GM12878 (cell line): ENCODE measurements around the gene FTL. TPM values are rescaled to one million over a fixed set of nuclear protein-coding genes. Genes with fewer than 3 reads are reported as not detected.
A peak's percentile ranks its signal among the peaks of the same experiment; 100 is the strongest.

Experiments
- ATAC-seq: fragments of 200-7000 bp; cut with Tn5 transposase; 3 replicates; pipeline ENCODE4 v1.9.1; 2020; ENCODE audit warnings: mild to moderate bottlenecking, moderate library complexity
- BruUV-seq: library from RNA; stranded (reverse); fragments of 400-500 nt; replicated peaks from 2 replicates; lab custom pipeline; 2021; lab: Mats Ljungman, UMichigan
- CTCF ChIA-PET: fragments of 300-600 bp; sonication (Branson Sonifier 250); formaldehyde crosslinking; extraction: SDS; loops from one replicate; lab custom pipeline; 2021; ENCODE audit warnings: inconsistent platforms; lab: Yijun Ruan, JAX
- POLR2A ChIA-PET: fragments of 350-600 bp; formaldehyde crosslinking; extraction: SDS; loops from one replicate; lab custom pipeline; 2021; ENCODE audit warnings: inconsistent platforms; lab: Charles Lee
- RAD21 ChIA-PET: fragments of 300-600 bp; sonication (Branson Sonifier 250); formaldehyde crosslinking; loops from one replicate; lab custom pipeline; 2023; ENCODE audit warnings: antibody characterized with exemption; ENCODE audit not compliant: unreplicated experiment; lab: Charles Lee
- SMC1A ChIA-PET: fragments of 300-600 bp; sonication (Branson Sonifier 250); formaldehyde crosslinking; loops from one replicate; lab custom pipeline; 2023; ENCODE audit not compliant: unreplicated experiment, uncharacterized antibody; lab: Charles Lee
- DNase-seq: peaks from one replicate; pipeline ENCODE4 v3.0.0-alpha.2; 2011; ENCODE audit warnings: low read depth, low spot score
- FAIRE-seq: peaks from 3 replicates; lab custom pipeline; 2011; peaks lifted over from hg19 to GRCh38; lab: Jason Lieb, UNC
- H2AFZ ChIP-seq: 2 replicates; pipeline ENCODE4 v1.6.0; 2011; ENCODE audit warnings: low read depth, low read length, control low read depth; ENCODE audit not compliant: control insufficient read depth
- H3K27ac ChIP-seq: 2 replicates; pipeline ENCODE4 v1.5.1; 2011; ENCODE audit warnings: control low read depth; ENCODE audit not compliant: control insufficient read depth, insufficient read depth
- H3K27me3 ChIP-seq, 2 experiments: replicated peaks in 1 of 2; 2 replicates each; pipeline versions ENCODE4 v1.6.0 to v1.6.1; 2011; ENCODE audit warnings: low read length in 1 of 2; ENCODE audit not compliant: control insufficient read depth in 2 of 2, insufficient read depth in 2 of 2
- H3K36me3 ChIP-seq, 2 experiments: 2 replicates each; pipeline ENCODE4 v1.5.1; 2011; ENCODE audit warnings: low read length in 1 of 2; ENCODE audit not compliant: control insufficient read depth in 2 of 2, insufficient read depth in 2 of 2
- H3K4me1 ChIP-seq: 2 replicates; pipeline ENCODE4 v1.6.1; 2011; ENCODE audit warnings: mild to moderate bottlenecking, low read length, moderate library complexity, mixed read lengths; ENCODE audit not compliant: control insufficient read depth, insufficient read depth
- H3K4me2 ChIP-seq: 2 replicates; pipeline ENCODE4 v1.6.0; 2011; ENCODE audit warnings: control low read depth; ENCODE audit not compliant: control insufficient read depth, insufficient read depth
- H3K4me3 ChIP-seq: fragments of 200-600 bp; sonication (generic); 2 replicates; pipeline ENCODE4 v1.5.1; 2016
- H3K79me2 ChIP-seq: 2 replicates; pipeline ENCODE4 v1.6.0; 2011; ENCODE audit warnings: low read length; ENCODE audit not compliant: control insufficient read depth, insufficient read depth
- H3K9ac ChIP-seq: 2 replicates; pipeline ENCODE4 v1.8.0; 2011; ENCODE audit warnings: low read length, control low read depth, mixed read lengths; ENCODE audit not compliant: control insufficient read depth, insufficient read depth
- H3K9me3 ChIP-seq: replicated peaks from 3 replicates; pipeline ENCODE4 v1.5.1; 2011; ENCODE audit warnings: mild to moderate bottlenecking, low read length; ENCODE audit not compliant: control insufficient read depth, insufficient read depth
- H4K20me1 ChIP-seq: 2 replicates; pipeline ENCODE4 v1.6.0; 2011; ENCODE audit not compliant: control insufficient read depth, insufficient read depth
- BCL11A ChIP-seq: IDR thresholded peaks from 2 replicates; pipeline ENCODE4 v1.6.1; 2011; ENCODE audit warnings: low read depth, low read length
- CBX3 ChIP-seq: fragments of 200-600 bp; sonication (generic); IDR thresholded peaks from 2 replicates; pipeline ENCODE4 v1.6.1; 2016; ENCODE audit warnings: low read depth, borderline replicate concordance
- CHD4 ChIP-seq: fragments of 200-600 bp; sonication (generic); IDR thresholded peaks from 2 replicates; pipeline ENCODE4 v1.6.1; 2016; ENCODE audit warnings: mild to moderate bottlenecking
- CREB1 ChIP-seq: IDR thresholded peaks from 2 replicates; pipeline ENCODE4 v1.6.1; 2012; ENCODE audit warnings: low read depth, mild to moderate bottlenecking, inconsistent platforms
- CREM ChIP-seq: IDR thresholded peaks from 2 replicates; pipeline ENCODE4 v1.6.1; 2014; ENCODE audit warnings: antibody characterized with exemption, low read depth
- EGR1 ChIP-seq, 2 experiments: IDR thresholded peaks; 1 replicate in 1 of 2; 2 replicates in 1 of 2; pipeline ENCODE4 v1.6.1; 2011 to 2012; ENCODE audit warnings: low read depth in 2 of 2, low read length in 2 of 2, borderline replicate concordance in 1 of 2, mild to moderate bottlenecking in 1 of 2, moderate library complexity in 1 of 2
- GABPA ChIP-seq: IDR thresholded peaks from 2 replicates; pipeline ENCODE4 v1.6.1; 2014; ENCODE audit warnings: antibody characterized with exemption, low read depth, mild to moderate bottlenecking, inconsistent platforms
- JUND ChIP-seq: IDR thresholded peaks from 2 replicates; pipeline ENCODE4 v1.6.1; 2012; ENCODE audit warnings: low read depth, mild to moderate bottlenecking, low read length, improper control_type of control experiment, moderate library complexity
- NKRF ChIP-seq: fragments of 450-650 bp; conservative IDR thresholded peaks from 2 replicates; pipeline ENCODE4 v1.6.1; 2017; ENCODE audit warnings: mild to moderate bottlenecking, moderate library complexity
- POLR2AphosphoS2 ChIP-seq: IDR thresholded peaks from 2 replicates; pipeline ENCODE4 v1.6.1; 2011; ENCODE audit warnings: low read depth, mild to moderate bottlenecking, low read length, improper control_type of control experiment, moderate library complexity
- POLR2AphosphoS5 ChIP-seq: IDR thresholded peaks from 2 replicates; pipeline ENCODE4 v1.6.1; 2011; ENCODE audit warnings: mild to moderate bottlenecking, low read length, inconsistent platforms
- RAD51 ChIP-seq: fragments of 450-650 bp; IDR thresholded peaks from 2 replicates; pipeline ENCODE4 v1.6.1; 2016; ENCODE audit warnings: moderate library complexity, mild to moderate bottlenecking, inconsistent platforms
- RFX5 ChIP-seq: IDR thresholded peaks from 2 replicates; pipeline ENCODE4 v1.6.1; 2011; ENCODE audit warnings: low read depth, low read length, improper control_type of control experiment
- RUNX3 ChIP-seq: IDR thresholded peaks from 2 replicates; pipeline ENCODE4 v1.6.1; 2012; ENCODE audit warnings: low read length, inconsistent platforms
- SMAD1 ChIP-seq: fragments of 450-650 bp; IDR thresholded peaks from 2 replicates; pipeline ENCODE4 v1.6.1; 2018; ENCODE audit warnings: mild to moderate bottlenecking, low read depth; ENCODE audit not compliant: partially characterized antibody
- TARDBP ChIP-seq: IDR thresholded peaks from 2 replicates; pipeline ENCODE4 v1.6.1; 2016; ENCODE audit warnings: borderline replicate concordance
- ZNF384 ChIP-seq: IDR thresholded peaks from 2 replicates; pipeline ENCODE4 v1.6.1; 2012; ENCODE audit warnings: low read depth, mild to moderate bottlenecking, low read length, improper control_type of control experiment, borderline replicate concordance
- ZZZ3 ChIP-seq: IDR thresholded peaks from 2 replicates; pipeline ENCODE4 v1.6.1; 2011; ENCODE audit warnings: low read depth; ENCODE audit not compliant: control insufficient read depth, insufficient read length
- WGBS: methylation state at CpG from one replicate; pipeline ENCODE4 v1.1.6; 2016; ENCODE audit warnings: low lambda C conversion rate; ENCODE audit not compliant: insufficient replicate concordance, insufficient coverage; ENCODE audit errors: missing lambda C conversion rate; 5-methylcytosine and 5-hydroxymethylcytosine counted together
- in situ Hi-C: fragments of 300-500 bp; cut with MboI; formaldehyde crosslinking; loops from 9 replicates; pipeline ENCODE4 v1.14.3; 2018; ENCODE audit warnings: mixed read lengths
- intact Hi-C: fragments of 100-400 bp; cut with micrococcal nuclease; formaldehyde crosslinking; loops from one replicate; pipeline ENCODE4 v1.14.2; 2022; ENCODE audit not compliant: unreplicated experiment
- polyA plus RNA-seq, 11 experiments: library from polyadenylated mRNA; depleted of rRNA in 4 of 11; unstranded in 6 of 11; stranded (reverse) in 5 of 11; fragments of >200 nt; fragmentation: Nextera tagmentation in 4 of 11; fragmentation: Illumina TruSeq in 1 of 11; extraction: Ambion mirVana in 4 of 11; extraction: Trizol in 1 of 11; gene quantifications; 1 replicate in 1 of 11; 2 replicates in 10 of 11; pipeline versions ENCODE4 v1.2.1 to v1.2.3, GENCODE V29; 2011 to 2016; ENCODE audit warnings: inconsistent platforms in 2 of 11, missing spikeins in 2 of 11, low read depth in 1 of 11
- total RNA-seq, 4 experiments: library from RNA; depleted of rRNA in 3 of 4; stranded (reverse); fragments of >200 nt in 3 of 4; fragmentation: Illumina TruSeq in 1 of 4; extraction: Trizol in 1 of 4; gene quantifications; 2 replicates each; pipeline versions ENCODE4 v1.2.1 to v1.2.3, GENCODE V29; 2013 to 2021

The FTL gene
- total and polyA plus RNA-seq, 10 of the 15 experiments (the other 5 are each of a cell fraction or from before 2014, with no cell fraction given), result 364 to 8,913 (median 1,595) TPM

- RAD21 ChIA-PET, result interaction anchor here (0.6 to 1.6 kb wide), 9 partner anchors 9 to 180 kb away, joined by 3 to 12 read pairs (median 7); partner anchors contain the start of genes BAX, GYS1 and RUVBL2
- ATAC-seq (peak; percentile 58), FAIRE-seq (peak; percentile 23), DNase-seq (no peak)
- POLR2A ChIA-PET, result interaction anchor here (0.6 to 4.2 kb wide), 19 partner anchors 9 to 330 kb away, joined by 3 to 64 read pairs (median 7); partner anchors contain the start of genes BAX, BCAT2, DHDH and GYS1
- Histone ChIP-seq H3K27ac (peak overlapping the region; percentile 84), H3K79me2 (peaks cover 33% of the 10 kb centered on the region), H4K20me1 (no peaks in the 10 kb centered on the region), H3K36me3 (peaks cover 0 to 15% of the 10 kb centered on the region in 2 experiments; a peak in 2 of 4 replicates), H3K9me3 (no peaks in the 10 kb centered on the region), H3K27me3 (no peaks in the 10 kb centered on the region), H3K9ac (peak overlapping the region; percentile 73), H3K4me1 (peaks cover 41% of the 10 kb centered on the region), H3K4me3 (peak overlapping the region; percentile 73), H3K4me2 (peak overlapping the region; percentile 98), H2AFZ (no peak overlapping the region; the same call in 1 of the 2 replicates)
- intact Hi-C loops (loop anchor here (10.0 kb wide), 1 partner anchor 329 kb away; the partner anchor contains the start of gene DBP), in situ Hi-C loops (no loop called here)
- WGBS, result 3% methylated on average over 19 of the region's 28 CpGs
- BruUV-seq, result no TSS peak
- CTCF ChIA-PET, result interaction anchor here (1.0 to 2.2 kb wide), 6 partner anchors 30 to 175 kb away, joined by 3 to 10 read pairs (median 5); partner anchors contain the start of genes GYS1, PPP1R15A and RUVBL2
- SMC1A ChIA-PET, result interaction anchor here (0.8 to 1.6 kb wide), 6 partner anchors 9 to 168 kb away, joined by 3 to 24 read pairs (median 4); partner anchors contain the start of genes PPP1R15A and RUVBL2
- peak; percentile 88 for TF ChIP-seq CREB1
- no peak for TF ChIP-seq POLR2AphosphoS2
- TF ChIP-seq BCL11A, result peak; percentile 69
- peak; percentile 65 for TF ChIP-seq SMAD1
- no peak for TF ChIP-seq TARDBP
- peak; percentile 49; the same call in 1 of the 2 replicates for TF ChIP-seq NKRF
- peak; percentile 72; the same call in 1 of the 2 replicates for TF ChIP-seq JUND
- no peak for TF ChIP-seq ZNF384
- peak; percentile 66 for TF ChIP-seq CREM
- TF ChIP-seq CBX3, result no peak
- no peak for TF ChIP-seq GABPA
- TF ChIP-seq CHD4, result no peak
- TF ChIP-seq RUNX3, result peak; percentile 57
- TF ChIP-seq RFX5, result peak; percentile 93
- TF ChIP-seq EGR1 (IDR thresholded peaks at IDR 0.05; ENCODE audit: borderline replicate concordance in 1 of 2, low read depth in 2 of 2, low read length in 2 of 2), result peak in 1 of 2 experiments; percentile 56; a peak in 2 of 3 replicates
- TF ChIP-seq POLR2AphosphoS5, result peak; percentile 45; the same call in 1 of the 2 replicates
- TF ChIP-seq ZZZ3, result no peak
- no peak for TF ChIP-seq RAD51
Observed at GRCh38 chr19:48963371-48964204, 1.5 kb upstream of the FTL start.
